IPS DF 4.7 (cell line): ENCODE results near the gene IPPK.

Experiments
- DNase-seq: peaks from one replicate; pipeline ENCODE4 v3.0.0-alpha.2; 2013; ENCODE audit warnings: low spot score; ENCODE audit errors: extremely low read depth

IPPK gene

DNA sequence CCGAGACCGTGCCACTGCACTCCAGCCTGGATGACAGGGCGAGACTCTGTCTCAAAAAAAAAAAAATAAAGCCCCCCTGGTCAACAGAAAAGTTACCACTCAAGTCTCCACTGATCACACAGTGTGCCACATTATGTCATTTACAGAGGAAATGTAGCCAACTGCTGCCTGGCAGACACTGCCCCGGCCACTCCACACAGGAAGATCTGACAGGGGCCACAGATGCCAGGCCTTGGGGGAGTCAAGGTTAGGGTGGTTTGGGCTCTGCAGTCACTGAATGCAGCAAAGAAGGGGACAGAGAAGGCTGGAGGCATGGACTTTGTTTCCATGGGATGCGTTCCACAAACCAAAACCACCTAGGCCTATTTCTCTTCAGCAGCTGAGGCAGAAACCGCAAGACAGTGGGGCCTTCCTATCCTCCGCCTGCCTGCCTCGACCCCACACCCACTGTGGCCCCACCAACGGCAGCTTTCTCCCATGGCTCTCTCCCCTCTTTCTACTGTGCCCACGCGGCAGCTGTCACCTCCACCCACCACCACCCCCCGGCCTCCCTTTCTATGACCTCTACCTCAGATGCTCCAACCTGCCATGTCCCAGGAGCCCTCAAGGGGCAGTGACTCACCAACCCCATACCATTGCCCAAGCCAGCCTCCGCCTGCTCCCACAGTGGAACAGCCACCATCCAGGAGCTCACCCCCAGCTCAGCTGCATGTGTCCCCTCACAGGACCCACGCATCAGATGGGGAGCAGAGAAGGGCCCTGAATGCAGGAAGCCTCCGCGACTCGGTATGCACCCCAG is 12.4 kb downstream of the IPPK start:
- DNase-seq = no peak

- no peak for DNase-seq
These were observed 13.4 kb downstream of the IPPK start for GRCh38 chr9:92656537-92656925.

DNA sequence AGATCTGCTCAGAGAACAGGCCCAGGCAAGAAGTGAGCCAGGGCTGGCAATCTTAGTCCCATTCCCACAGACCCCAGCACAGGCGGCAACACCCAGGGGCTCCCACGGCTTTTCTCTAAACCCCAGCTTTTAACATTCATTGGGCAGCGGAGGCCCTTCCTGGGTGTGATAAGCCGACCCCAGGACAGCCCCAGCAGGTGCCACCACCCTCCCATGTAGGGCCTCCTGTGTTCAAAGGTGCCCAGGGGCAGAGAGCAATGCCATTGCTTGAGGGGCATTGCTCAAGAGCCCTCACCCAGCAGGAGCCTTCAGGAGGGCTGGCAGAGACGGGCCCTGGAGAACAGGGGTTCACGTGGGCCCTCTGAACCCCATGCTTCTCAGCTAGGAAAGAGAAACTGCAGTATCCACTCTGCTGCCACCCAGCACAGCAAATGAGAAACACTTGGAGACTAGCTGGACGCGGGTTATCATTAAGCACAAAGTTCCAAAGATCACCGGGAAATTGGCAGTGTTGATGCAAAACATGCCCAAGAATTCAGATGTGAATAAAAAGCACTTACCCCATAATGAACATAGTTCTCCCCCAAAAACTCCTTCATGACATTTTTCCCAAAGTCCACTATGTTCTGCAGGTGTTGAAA is 13.9 kb downstream of the IPPK start:
- DNase-seq = no peak

GRCh38 chr9:92655366-92655765 is 14.6 kb downstream of the IPPK start:
- no peak for DNase-seq

DNA sequence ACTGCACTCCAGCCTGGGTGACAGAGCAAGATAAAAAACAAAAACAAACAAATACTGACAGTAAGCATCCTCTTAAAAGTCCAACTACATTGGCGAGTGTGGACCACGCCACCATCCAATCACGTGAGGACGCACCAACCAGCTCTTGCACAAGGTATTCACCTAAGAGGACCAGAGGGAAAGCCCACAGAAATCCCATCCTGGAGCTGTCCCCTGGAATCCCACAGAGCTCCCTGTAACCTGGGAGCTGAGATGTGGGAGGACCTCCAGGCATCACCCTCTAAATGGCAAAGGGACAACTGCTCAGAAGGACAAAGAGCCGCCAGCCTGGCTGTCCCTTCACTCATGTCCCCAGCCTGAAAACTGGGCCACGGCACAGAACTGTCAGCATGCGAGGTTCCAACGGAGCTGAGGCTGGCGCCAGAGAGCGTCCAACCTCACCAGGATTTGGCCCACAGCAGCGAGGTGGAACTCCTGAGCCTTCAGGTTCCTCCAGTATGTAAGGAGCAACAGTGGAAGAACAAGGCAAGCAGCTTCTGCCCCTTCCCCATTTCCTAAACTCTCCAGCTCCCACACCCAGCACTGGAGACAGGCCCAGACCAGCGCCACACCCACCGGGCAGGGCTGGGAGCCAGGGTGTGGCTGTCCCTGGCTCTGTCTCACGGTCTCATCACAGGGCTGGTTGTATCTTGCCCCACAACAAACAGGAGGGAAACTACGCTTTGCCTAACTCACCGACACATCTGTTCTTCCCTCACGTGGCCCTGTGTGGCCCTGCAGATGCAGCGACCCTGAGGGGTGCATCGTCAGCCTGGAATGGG is 15.2 kb downstream of the IPPK start:
- no peak for DNase-seq

GRCh38 chr9:92652461-92652860 is 17.5 kb downstream of the IPPK start:
- no peak for DNase-seq

- no peak for DNase-seq
These were observed 18.9 kb downstream of the IPPK start for GRCh38 chr9:92650839-92651621.

DNA sequence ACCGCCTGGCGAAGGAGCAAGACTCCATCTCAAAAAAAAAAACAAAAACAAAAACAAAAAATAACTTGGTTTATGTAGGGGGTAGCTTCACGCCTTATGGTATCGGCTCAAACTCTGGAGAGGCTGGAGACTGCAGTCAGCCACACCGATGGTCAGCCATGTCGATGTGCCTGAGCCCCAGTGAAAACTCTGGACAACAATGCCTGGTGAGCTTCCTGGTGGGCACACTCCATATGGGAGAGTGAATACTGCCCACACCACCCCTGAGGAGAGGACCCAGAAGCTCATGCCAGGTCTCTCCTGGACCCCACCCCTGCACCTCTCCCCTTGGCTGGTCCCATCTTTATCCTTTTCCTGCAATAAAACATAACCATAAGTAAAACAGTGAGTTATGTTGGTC is 19.6 kb downstream of the IPPK start:
- DNase-seq = no peak

DNA sequence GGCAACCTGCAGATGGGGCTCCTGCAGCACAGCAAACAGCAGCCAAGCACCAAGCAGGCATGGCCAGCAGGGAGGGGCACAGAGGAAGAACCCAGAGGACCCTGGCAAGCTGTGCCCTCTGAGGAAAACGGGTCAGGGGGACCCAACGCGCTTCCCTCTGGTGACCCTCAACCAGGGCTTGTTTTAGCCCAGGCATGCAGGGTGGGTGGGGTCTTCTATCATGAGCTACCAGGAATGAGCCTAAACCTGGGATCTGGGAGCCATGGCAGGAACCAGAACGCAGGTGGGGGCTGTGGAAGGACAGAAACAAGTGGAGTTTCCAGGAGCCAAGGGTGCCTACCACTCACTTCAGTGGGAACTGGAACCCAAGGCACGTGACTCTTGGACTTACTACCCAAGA is 20.9 kb downstream of the IPPK start:
- DNase-seq = no peak

DNA sequence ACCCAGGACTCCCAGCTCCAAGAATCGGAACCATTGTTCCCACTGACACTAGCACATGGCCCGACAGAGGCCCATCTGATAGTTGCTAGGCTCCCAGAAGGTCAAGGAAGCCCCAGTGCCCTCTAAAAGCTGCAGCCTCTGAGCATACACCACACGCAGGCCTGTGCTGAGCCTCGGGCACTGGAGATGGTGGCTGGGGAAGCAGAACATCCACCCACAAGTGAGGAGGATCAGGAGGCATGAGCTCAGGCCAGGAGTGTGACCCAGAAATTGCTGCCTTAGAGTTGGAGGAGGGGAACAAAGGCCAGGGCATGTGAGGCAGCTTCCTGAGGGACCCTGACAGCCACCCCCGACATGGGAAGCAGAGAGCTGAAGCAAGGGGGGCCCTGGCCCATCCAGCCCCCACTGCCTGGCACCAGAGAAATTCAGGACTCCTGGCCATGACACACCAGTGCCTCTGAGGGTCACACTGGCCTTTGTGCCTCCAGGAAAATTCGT is 21.4 kb downstream of the IPPK start:
- no peak for DNase-seq

DNA sequence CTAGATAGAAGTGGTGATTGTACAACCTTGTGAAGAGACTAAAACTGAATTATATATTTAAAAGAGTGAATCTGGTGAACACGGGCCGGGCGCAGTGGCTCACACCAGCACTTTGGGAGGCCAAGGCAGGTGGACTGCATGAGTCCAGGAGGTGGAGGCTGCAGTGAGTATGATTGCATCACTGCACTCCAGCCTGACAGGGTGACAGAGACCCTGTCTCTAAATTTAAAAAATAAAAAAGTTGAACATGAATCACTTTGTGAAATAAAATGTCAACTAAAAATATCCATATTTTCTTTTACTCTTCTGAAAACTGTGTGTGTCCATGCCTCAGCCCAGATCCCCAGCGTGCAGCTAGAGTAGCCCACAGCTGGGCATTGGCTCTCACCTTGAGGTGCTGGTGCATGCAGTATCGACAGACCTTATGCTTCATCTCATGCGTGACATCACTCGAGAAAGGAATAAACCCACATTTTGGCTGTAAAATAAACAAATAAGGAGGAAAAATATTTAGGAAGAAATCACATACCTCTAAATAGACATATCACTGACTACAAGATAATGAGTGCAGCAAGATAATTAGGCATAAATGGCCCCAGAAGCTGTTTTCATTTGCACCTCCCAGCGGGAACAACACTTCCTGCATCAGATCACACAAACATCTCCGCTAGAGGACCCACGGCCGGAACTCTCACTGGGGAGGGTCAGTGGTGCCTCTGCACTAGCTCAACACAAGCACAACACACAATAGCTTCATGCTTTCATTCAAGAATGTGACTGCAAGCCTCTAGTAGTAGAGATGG is 22.1 kb downstream of the IPPK start:
- DNase-seq = no peak

GRCh38 chr9:92645041-92645440 is 24.9 kb downstream of the IPPK start:
- DNase-seq = no peak

GRCh38 chr9:92644278-92644677 is 25.7 kb downstream of the IPPK start:
- no peak for DNase-seq

DNA sequence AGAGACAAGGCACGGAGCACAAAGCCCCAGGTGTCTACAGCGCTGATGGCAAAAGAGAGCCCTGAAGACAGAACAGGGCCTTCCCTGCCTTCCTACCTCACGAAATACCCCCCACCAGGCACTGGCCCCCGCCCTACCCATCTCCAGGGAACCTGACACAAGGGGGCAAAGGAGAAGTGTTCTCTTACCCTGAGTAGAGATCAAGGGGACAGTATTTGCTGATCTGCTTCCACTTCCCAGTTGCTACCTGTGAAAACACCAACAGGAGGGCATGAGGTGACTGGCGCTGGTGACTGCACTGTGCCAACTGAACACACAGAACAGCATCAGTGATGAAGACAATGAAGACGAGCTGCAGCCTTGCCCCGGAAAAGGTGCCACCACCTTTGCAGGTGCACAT is 27.4 kb downstream of the IPPK start:
- DNase-seq = no peak

GRCh38 chr9:92642041-92642451 is 27.9 kb downstream of the IPPK start:
- DNase-seq = no peak

DNA sequence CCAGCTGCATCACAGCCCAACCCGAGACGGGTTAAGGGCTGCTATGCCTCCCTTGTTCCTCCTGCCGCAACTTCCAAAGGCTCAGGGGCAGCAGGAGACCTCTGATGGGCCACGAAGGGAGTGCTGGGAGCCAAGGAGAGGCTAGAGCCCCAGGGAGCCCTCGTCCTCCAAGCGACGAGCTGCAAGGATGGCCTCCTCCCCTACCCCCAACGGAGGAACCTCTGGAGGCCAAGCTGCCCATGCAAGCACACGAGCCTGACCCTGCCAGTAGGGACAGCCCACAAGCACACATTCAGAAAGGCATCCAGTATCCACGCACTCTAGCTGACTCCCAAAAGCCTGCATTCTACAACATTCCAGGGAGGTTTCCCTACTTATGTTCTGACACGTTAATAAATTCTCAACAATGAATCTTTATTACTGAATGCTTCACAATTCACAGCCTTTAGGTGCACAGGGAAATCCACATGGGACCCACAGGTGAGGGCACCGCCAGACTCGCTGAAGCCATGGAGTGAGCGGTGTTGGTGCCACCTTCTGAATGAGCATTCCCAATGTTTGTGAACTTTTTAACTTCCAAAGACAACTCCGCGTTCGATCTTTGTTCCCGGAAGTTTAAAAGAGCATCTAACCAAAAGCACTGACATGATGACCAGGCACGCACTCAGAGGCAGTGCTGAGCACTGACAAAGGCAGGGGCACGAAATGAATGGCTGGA is 28.7 kb downstream of the IPPK start:
- DNase-seq = no peak

DNA sequence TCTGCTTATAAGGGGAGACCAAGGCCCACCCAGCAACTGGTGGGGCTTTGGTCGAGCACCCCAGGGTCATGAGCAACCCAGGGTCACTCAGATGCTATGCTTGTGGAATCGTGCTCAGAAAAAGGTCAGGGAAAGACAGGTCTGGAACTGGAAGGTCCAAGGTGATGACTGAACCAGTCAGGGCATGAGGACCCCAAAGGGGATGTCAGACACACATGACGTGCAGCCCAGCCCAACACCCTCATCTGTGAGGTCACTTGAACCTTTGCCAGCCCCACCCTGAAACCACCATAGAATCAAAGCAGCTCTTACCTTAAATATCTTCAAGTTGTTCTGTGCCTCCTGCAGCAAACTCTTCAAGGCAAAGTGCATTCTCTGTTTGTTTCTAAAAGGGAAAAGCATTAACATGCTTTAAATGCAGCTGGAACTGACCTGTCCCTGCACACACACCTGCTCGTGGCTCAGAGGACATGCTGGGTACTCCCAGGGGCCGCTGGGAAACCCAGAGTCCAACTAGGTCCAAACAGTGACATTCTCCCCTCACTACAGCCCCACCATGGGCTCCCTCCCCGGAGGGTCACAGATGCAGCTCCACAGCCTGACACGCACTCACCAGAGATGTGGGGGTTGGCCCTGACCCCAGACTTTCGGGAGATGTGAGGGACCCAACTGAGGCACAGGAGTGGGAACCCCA is 29.4 kb downstream of the IPPK start:
- DNase-seq = no peak

GRCh38 chr9:92639791-92640271 is 30.1 kb downstream of the IPPK start:
- no peak for DNase-seq

GRCh38 chr9:92639124-92639523 is 30.8 kb downstream of the IPPK start:
- no peak for DNase-seq
